HEK293 (cell line): ENCODE measurements around the gene TEAD3.
A peak's percentile ranks its signal among the peaks of the same experiment; 100 is the strongest.

ENCODE experiments used
- GLI4 ChIP-seq: fragments of 450-650 bp; formaldehyde crosslinking; IDR thresholded peaks from 2 replicates; pipeline ENCODE4 v1.5.1; 2016; ENCODE audit warnings: missing biosample characterization, missing genetic modification characterization
- KLF17 ChIP-seq: fragments of 450-650 bp; formaldehyde crosslinking; IDR thresholded peaks from 2 replicates; pipeline ENCODE4 v1.5.1; 2016; ENCODE audit warnings: missing biosample characterization, missing genetic modification characterization
- KLF8 ChIP-seq: fragments of 450-650 bp; formaldehyde crosslinking; IDR thresholded peaks from 2 replicates; pipeline ENCODE4 v1.5.1; 2016; ENCODE audit warnings: missing biosample characterization, missing genetic modification characterization
- PBX3 ChIP-seq: sonication (generic); formaldehyde crosslinking; IDR thresholded peaks from 2 replicates; pipeline ENCODE4 v1.8.1; 2022; ENCODE audit warnings: mild to moderate bottlenecking, moderate library complexity, missing genetic modification reagents
- REST ChIP-seq: fragments of 450-650 bp; formaldehyde crosslinking; IDR thresholded peaks from 2 replicates; pipeline ENCODE4 v1.5.1; 2016; ENCODE audit warnings: missing biosample characterization, missing genetic modification characterization
- SETDB1 ChIP-seq: IDR thresholded peaks from one replicate; pipeline ENCODE4 v1.6.1; 2017; ENCODE audit warnings: mild to moderate bottlenecking, low read length, moderate library complexity, mixed read lengths; ENCODE audit not compliant: insufficient read length
- SP2 ChIP-seq: fragments of 450-650 bp; formaldehyde crosslinking; IDR thresholded peaks from 2 replicates; pipeline ENCODE4 v1.5.1; 2016; ENCODE audit warnings: missing biosample characterization, missing genetic modification characterization
- ZBTB17 ChIP-seq: fragments of 450-650 bp; formaldehyde crosslinking; IDR thresholded peaks from 2 replicates; pipeline ENCODE4 v1.5.1; 2016; ENCODE audit warnings: missing biosample characterization, missing genetic modification characterization
- ZBTB48 ChIP-seq: fragments of 450-650 bp; formaldehyde crosslinking; IDR thresholded peaks from 2 replicates; pipeline ENCODE4 v1.5.1; 2016; ENCODE audit warnings: missing biosample characterization, missing genetic modification characterization
- ZBTB6 ChIP-seq: fragments of 450-650 bp; formaldehyde crosslinking; IDR thresholded peaks from 2 replicates; pipeline ENCODE4 v1.5.1; 2017; ENCODE audit warnings: missing biosample characterization, missing genetic modification characterization
- ZBTB8A ChIP-seq: fragments of 450-650 bp; formaldehyde crosslinking; IDR thresholded peaks from 2 replicates; pipeline ENCODE4 v1.5.1; 2016; ENCODE audit warnings: missing biosample characterization, missing genetic modification characterization
- ZIC2 ChIP-seq: fragments of 450-650 bp; formaldehyde crosslinking; IDR thresholded peaks from 2 replicates; pipeline ENCODE4 v1.5.1; 2016; ENCODE audit warnings: missing biosample characterization, missing genetic modification characterization
- ZNF121 ChIP-seq: fragments of 450-650 bp; formaldehyde crosslinking; IDR thresholded peaks from 2 replicates; pipeline ENCODE4 v1.5.1; 2016; ENCODE audit warnings: missing biosample characterization, missing genetic modification characterization
- ZNF169 ChIP-seq: fragments of 450-650 bp; formaldehyde crosslinking; IDR thresholded peaks from 2 replicates; pipeline ENCODE4 v1.5.1; 2016; ENCODE audit warnings: missing biosample characterization, missing genetic modification characterization
- ZNF2 ChIP-seq: fragments of 450-650 bp; formaldehyde crosslinking; IDR thresholded peaks from 2 replicates; pipeline ENCODE4 v1.5.1; 2016; ENCODE audit warnings: missing biosample characterization, missing genetic modification characterization
- ZNF280C ChIP-seq: fragments of 450-650 bp; formaldehyde crosslinking; IDR thresholded peaks from 2 replicates; pipeline ENCODE4 v1.5.1; 2016; ENCODE audit warnings: missing biosample characterization, missing genetic modification characterization
- ZNF335 ChIP-seq: fragments of 450-650 bp; formaldehyde crosslinking; conservative IDR thresholded peaks from 2 replicates; pipeline ENCODE4 v1.5.1; 2016; ENCODE audit warnings: missing biosample characterization, missing genetic modification characterization
- ZNF416 ChIP-seq: fragments of 450-650 bp; formaldehyde crosslinking; IDR thresholded peaks from 2 replicates; pipeline ENCODE4 v1.5.1; 2016; ENCODE audit warnings: missing biosample characterization, missing genetic modification characterization
- ZNF449 ChIP-seq: fragments of 450-650 bp; formaldehyde crosslinking; IDR thresholded peaks from 2 replicates; pipeline ENCODE4 v1.5.1; 2017; ENCODE audit warnings: missing biosample characterization, mild to moderate bottlenecking, missing genetic modification characterization, moderate library complexity
- ZNF558 ChIP-seq: fragments of 450-650 bp; formaldehyde crosslinking; IDR thresholded peaks from 2 replicates; pipeline ENCODE4 v1.5.1; 2016; ENCODE audit warnings: missing biosample characterization, missing genetic modification characterization
- ZNF560 ChIP-seq: fragments of 450-650 bp; formaldehyde crosslinking; IDR thresholded peaks from 2 replicates; pipeline ENCODE4 v1.5.1; 2017; ENCODE audit warnings: missing biosample characterization, missing genetic modification characterization, borderline replicate concordance
- ZNF692 ChIP-seq: fragments of 450-650 bp; formaldehyde crosslinking; IDR thresholded peaks from 2 replicates; pipeline ENCODE4 v1.5.1; 2016; ENCODE audit warnings: missing biosample characterization, missing genetic modification characterization
- ZNF768 ChIP-seq: fragments of 450-650 bp; formaldehyde crosslinking; IDR thresholded peaks from 2 replicates; pipeline ENCODE4 v1.5.1; 2018; ENCODE audit warnings: missing biosample characterization, mild to moderate bottlenecking, missing genetic modification characterization
- ZSCAN16 ChIP-seq: fragments of 450-650 bp; formaldehyde crosslinking; IDR thresholded peaks from 2 replicates; pipeline ENCODE4 v1.5.1; 2016; ENCODE audit warnings: missing biosample characterization, missing genetic modification characterization
- ZSCAN5A ChIP-seq: fragments of 450-650 bp; formaldehyde crosslinking; IDR thresholded peaks from 2 replicates; pipeline ENCODE4 v1.5.1; 2016; ENCODE audit warnings: missing biosample characterization, missing genetic modification characterization

The TEAD3 gene

GRCh38 chr6:35487658-35488516, 9.0 kb downstream of the TEAD3 start (continued):
- TF ChIP-seq REST = no peak
- TF ChIP-seq KLF8 (tag by site-specific recombination) = no peak
- TF ChIP-seq ZSCAN16 (tag by site-specific recombination) = peak; percentile 93
- no peak for TF ChIP-seq ZIC2 (tag by site-specific recombination)
- TF ChIP-seq GLI4 (tag by site-specific recombination) = 0 out of 2 replicates have a peak, but pooled peaks have one; percentile 38
- peak; percentile 65 for TF ChIP-seq ZNF692 (tag by site-specific recombination)
- no peak for TF ChIP-seq SETDB1
- TF ChIP-seq ZBTB6 = 0 out of 2 replicates have a peak, but pooled peaks have one; percentile 43
- peak; percentile 75 for TF ChIP-seq SP2 (tag by site-specific recombination)
- TF ChIP-seq ZBTB48 (tag by site-specific recombination) = peak; percentile 92
- TF ChIP-seq ZNF416 (tag by site-specific recombination) = no peak
- TF ChIP-seq PBX3 = no peak
- peak; percentile 46 for TF ChIP-seq KLF17
- no peak for TF ChIP-seq ZNF280C (tag by site-specific recombination)
- TF ChIP-seq ZNF558 (tag by site-specific recombination) = no peak
- peak; percentile 80 for TF ChIP-seq ZNF335
- TF ChIP-seq ZBTB8A (tag by site-specific recombination) = peak; percentile 52; the same call in 1 of the 2 replicates
- TF ChIP-seq ZNF2 (tag by site-specific recombination) = 0 out of 2 replicates have a peak, but pooled peaks have one; percentile 35
- no peak for TF ChIP-seq ZNF560 (tag by site-specific recombination)
- TF ChIP-seq ZNF169 (tag by site-specific recombination) = no peak
- no peak for TF ChIP-seq ZSCAN5A
- 0 out of 2 replicates have a peak, but pooled peaks have one; percentile 21 for TF ChIP-seq ZNF768 (tag by site-specific recombination)
- peak; percentile 94 for TF ChIP-seq ZBTB17 (tag by site-specific recombination)
- no peak for TF ChIP-seq ZNF121 (tag by site-specific recombination)
- no peak for TF ChIP-seq ZNF449 (tag by site-specific recombination)
